HEK293T (cell line): ENCODE data around the gene BACH1.

Experiments used
- ARNT ChIP-seq: fragments of 450-650 bp; IDR thresholded peaks from 2 replicates; pipeline ENCODE4 v1.6.1; 2017; ENCODE audit warnings: mild to moderate bottlenecking
- BHLHE40 ChIP-seq: fragments of 450-650 bp; IDR thresholded peaks from 2 replicates; pipeline ENCODE4 v1.6.1; 2016; ENCODE audit warnings: mild to moderate bottlenecking, moderate library complexity, borderline replicate concordance
- CTBP1 ChIP-seq: fragments of 450-650 bp; IDR thresholded peaks from 2 replicates; pipeline ENCODE4 v1.6.1; 2016; ENCODE audit warnings: borderline replicate concordance
- ELF4 ChIP-seq: fragments of 450-650 bp; IDR thresholded peaks from 2 replicates; pipeline ENCODE4 v1.6.1; 2017; ENCODE audit warnings: antibody characterized with exemption
- FOXA1 ChIP-seq: fragments of 450-650 bp; IDR thresholded peaks from 2 replicates; pipeline ENCODE4 v1.6.1; 2016; ENCODE audit warnings: mild to moderate bottlenecking
- FOXK2 ChIP-seq: fragments of 450-650 bp; IDR thresholded peaks from 2 replicates; pipeline ENCODE4 v1.6.1; 2016; ENCODE audit warnings: mild to moderate bottlenecking
- FOXM1 ChIP-seq: fragments of 450-650 bp; IDR thresholded peaks from 2 replicates; pipeline ENCODE4 v1.6.1; 2017; ENCODE audit warnings: mild to moderate bottlenecking, borderline replicate concordance
- HDGF ChIP-seq: fragments of 450-650 bp; IDR thresholded peaks from 2 replicates; pipeline ENCODE4 v1.6.1; 2017; ENCODE audit warnings: antibody characterized with exemption, borderline replicate concordance
- L3MBTL2 ChIP-seq: fragments of 450-650 bp; conservative IDR thresholded peaks from 2 replicates; pipeline ENCODE4 v1.6.1; 2016; ENCODE audit warnings: mild to moderate bottlenecking
- NFRKB ChIP-seq: fragments of 450-650 bp; IDR thresholded peaks from 2 replicates; pipeline ENCODE4 v1.6.1; 2016; ENCODE audit warnings: mild to moderate bottlenecking, moderate library complexity
- SP1 ChIP-seq: fragments of 450-650 bp; IDR thresholded peaks from 2 replicates; pipeline ENCODE4 v1.6.1; 2017
- ZNF384 ChIP-seq: fragments of 450-650 bp; IDR thresholded peaks from 2 replicates; pipeline ENCODE4 v1.6.1; 2016
- TF ChIP-seq, protein P1 (sequence below): fragments of 450-650 bp; IDR thresholded peaks from 2 replicates; pipeline ENCODE4 v1.6.1; 2016

DNA sequence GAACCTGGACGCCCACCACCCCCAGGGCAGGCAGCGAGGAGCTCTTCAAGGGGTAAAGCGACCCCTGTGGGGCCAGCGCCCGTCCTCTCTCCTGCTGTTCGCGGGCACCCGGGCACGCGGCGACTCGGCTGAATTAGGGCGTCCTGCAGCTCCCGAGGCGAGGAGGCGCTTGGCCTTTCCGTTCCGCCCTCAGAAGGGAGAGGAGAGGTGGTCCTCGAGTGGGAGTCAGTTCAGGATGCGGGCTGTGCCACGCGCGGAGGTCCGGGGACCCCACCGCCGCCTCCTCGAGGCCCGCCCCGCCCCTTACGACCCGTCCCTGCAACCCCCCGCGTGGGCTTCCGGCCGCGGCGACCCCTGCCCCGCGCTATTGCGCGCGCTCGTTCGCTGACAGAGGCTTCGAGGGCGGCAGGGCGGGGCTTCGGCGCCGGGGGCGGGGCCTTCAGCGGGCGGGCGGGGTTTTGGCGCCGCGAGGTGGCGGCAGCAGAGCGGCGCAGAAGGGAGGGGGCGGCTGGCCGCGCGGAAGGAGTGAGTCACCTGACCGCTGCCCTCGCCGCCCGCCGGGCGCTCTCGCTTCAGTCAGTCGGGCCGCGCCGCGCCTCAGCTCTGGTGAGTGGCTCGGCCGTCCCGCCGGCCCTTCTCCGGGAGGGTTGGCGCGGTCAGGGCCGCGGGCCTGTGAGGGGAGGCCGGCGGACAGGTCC, at the start of gene BACH1:
- peak; percentile 93 for TF ChIP-seq L3MBTL2
- TF ChIP-seq CTBP1, result no peak
- TF ChIP-seq SP1, result no peak
- TF ChIP-seq ELF4, result no peak
- no peak for TF ChIP-seq ZNF384
- TF ChIP-seq, protein P1, sequence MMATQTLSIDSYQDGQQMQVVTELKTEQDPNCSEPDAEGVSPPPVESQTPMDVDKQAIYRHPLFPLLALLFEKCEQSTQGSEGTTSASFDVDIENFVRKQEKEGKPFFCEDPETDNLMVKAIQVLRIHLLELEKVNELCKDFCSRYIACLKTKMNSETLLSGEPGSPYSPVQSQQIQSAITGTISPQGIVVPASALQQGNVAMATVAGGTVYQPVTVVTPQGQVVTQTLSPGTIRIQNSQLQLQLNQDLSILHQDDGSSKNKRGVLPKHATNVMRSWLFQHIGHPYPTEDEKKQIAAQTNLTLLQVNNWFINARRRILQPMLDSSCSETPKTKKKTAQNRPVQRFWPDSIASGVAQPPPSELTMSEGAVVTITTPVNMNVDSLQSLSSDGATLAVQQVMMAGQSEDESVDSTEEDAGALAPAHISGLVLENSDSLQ, result no peak
- no peak for TF ChIP-seq ARNT
- no peak for TF ChIP-seq BHLHE40
- no peak for TF ChIP-seq FOXK2
- TF ChIP-seq HDGF, result no peak
- TF ChIP-seq FOXM1, result no peak
- no peak for TF ChIP-seq FOXA1
- no peak for TF ChIP-seq NFRKB
